ENCODE results near the gene SOX3. TPM values are rescaled to one million over a fixed set of nuclear protein-coding genes. Genes with fewer than 3 reads are reported as not detected.

Gene SOX3
- polyA plus RNA-seq, 6 donors from 2014 or later, result not detected

DNA sequence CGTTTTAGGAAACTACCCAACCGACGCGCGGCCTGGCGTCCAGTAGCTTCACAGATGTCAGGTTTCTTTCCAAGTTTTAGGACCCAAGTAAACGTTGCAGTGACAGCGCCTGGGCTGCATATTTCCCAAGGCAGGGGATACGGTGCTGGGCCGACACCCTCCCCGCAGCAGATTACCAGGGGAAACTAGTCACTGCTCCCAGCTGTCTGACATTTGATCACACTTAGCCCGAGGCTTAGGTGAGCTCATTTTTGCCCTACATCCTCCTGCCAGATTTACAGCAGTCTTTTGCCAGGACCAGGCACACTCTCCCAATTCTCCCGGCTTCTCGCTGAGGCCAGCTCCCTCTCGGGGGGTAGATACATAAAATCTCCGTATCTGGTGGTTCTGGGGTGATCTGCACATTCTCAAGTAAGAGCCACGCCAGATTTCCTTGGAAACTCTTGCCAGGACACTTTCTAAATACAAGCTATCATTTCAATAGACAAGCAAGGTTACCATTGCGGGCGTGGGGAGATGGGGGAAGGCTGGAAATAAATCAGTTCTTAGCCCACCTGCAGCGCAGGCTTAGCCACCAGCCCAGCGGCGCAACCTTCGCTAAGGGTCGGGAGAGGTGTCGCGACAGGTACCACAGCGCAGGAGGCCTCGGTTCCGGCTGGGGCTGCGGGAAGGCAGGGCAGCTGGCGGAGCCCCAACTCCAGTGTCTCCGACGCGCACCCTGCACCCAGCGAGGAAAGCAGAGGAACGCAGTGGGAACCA, 2.5 kb upstream of the SOX3 start:
- H3K4me1 Mint-ChIP-seq, result peaks cover 0 to 13% (median 0%) of the 10 kb centered on the region in 3 donors
- peaks cover 10 to 53% (median 36%) of the 10 kb centered on the region in 3 donors for H3K27me3 Mint-ChIP-seq
- peak overlapping the region in 2 of 8 donors; percentile 18 to 25 for H3K4me3 Mint-ChIP-seq
- H3K27ac Mint-ChIP-seq, result no peak overlapping the region
- DNase-seq, result no peak
- peaks cover 0 to 16% (median 5%) of the 10 kb centered on the region in 7 donors for H3K9me3 Mint-ChIP-seq
- ATAC-seq (ENCODE audit: low read depth in 2 of 2), result no peak
- H3K36me3 Mint-ChIP-seq, result no peaks in the 10 kb centered on the region

DNA sequence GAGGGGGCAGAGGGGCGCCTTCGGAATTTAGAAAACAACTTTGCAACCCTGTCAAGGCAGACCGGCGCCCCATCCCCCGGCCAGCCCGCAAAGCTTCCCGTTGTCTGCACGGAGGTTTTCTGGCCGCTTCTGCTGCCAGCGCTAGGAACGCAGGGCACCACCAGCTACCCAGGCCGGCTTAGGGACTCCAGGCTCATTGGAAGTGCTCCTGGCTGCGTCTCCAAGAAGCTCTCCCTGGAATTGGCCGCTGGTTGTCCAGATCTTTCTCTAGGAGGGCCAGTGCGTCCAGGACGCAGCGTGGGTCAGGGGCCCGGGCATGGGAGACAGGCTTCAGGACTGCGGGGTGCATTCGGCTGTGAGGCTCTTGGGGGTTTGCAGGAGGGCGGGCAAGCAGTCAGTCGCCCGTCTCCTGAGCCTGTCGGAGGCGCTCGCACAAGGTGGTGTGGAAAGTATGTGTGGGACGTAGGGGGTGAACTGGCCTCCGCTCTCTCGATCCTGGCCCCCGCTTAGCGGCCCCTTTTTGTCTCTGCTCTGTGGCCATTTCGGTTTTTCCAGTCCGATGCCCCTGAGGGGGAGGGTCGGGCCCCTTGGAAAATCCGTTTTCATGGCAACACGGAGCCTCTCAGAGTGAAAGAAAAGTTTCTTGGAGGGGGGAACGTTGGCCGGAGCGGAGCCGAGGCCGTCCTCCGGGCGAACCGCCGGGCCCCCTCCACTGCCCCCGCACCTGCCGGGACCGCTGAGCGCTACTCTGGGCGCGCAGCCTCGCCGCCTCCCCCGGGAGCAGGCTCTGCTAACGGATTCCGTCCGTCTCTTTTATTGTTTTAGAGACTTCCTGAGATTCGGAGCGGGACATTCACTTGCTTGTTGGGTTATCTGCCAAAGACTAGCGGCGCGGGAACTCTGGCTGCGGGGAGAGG, 810 bp upstream of the SOX3 start:
- H3K27ac Mint-ChIP-seq, result peak overlapping the region in 2 of 6 donors; percentile 22 to 52
- H3K4me1 Mint-ChIP-seq, result peaks cover 0 to 13% (median 0%) of the 10 kb centered on the region in 3 donors
- H3K36me3 Mint-ChIP-seq, result no peaks in the 10 kb centered on the region
- peaks cover 0 to 14% (median 5%) of the 10 kb centered on the region in 7 donors for H3K9me3 Mint-ChIP-seq
- ATAC-seq (ENCODE audit: low read depth in 2 of 2) (no peak), DNase-seq (no peak)
- H3K27me3 Mint-ChIP-seq, result peaks cover 15 to 62% (median 35%) of the 10 kb centered on the region in 3 donors
- no peak overlapping the region for H3K4me3 Mint-ChIP-seq

DNA sequence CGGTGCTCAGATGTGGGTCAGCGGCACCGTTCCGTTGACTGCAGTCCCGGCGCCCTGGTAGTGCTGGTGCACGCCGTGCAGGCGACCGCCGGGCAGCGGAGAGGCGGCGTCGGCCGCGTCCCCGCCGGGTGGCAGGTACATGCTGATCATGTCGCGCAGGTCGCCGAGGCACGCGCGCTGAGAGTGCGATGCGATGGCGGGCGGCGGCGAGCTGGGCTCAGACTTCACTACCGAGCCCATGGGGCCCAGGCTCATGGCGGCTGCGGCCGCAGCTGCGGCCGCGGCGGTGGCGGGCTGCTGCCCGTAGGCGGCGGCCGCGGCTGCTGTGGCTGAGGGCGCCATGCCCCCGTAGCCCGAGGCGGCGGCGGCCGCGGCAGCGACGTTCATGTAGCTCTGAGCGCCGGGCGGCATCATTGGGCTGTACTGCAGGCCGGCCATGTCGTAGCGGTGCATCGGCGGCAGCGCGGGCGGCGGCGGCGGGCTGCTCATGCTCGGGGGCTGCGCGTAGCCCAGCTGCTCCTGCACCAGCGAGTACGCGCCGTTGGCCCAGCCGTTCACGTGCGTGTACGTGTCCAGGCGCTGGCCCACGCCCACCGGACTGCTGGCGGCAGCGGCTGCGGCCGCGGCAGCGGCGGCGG, 1.0 kb downstream of the SOX3 start:
- no peaks in the 10 kb centered on the region for H3K36me3 Mint-ChIP-seq
- ATAC-seq (ENCODE audit: low read depth in 2 of 2) (no peak), DNase-seq (no peak)
- peaks cover 0 to 13% (median 0%) of the 10 kb centered on the region in 3 donors for H3K4me1 Mint-ChIP-seq
- peak overlapping the region in 1 of 8 donors; percentile 51 for H3K4me3 Mint-ChIP-seq
- peaks cover 0 to 9% (median 4%) of the 10 kb centered on the region in 7 donors for H3K9me3 Mint-ChIP-seq
- peaks cover 17 to 60% (median 29%) of the 10 kb centered on the region in 3 donors for H3K27me3 Mint-ChIP-seq
- H3K27ac Mint-ChIP-seq, result no peak overlapping the region

DNA sequence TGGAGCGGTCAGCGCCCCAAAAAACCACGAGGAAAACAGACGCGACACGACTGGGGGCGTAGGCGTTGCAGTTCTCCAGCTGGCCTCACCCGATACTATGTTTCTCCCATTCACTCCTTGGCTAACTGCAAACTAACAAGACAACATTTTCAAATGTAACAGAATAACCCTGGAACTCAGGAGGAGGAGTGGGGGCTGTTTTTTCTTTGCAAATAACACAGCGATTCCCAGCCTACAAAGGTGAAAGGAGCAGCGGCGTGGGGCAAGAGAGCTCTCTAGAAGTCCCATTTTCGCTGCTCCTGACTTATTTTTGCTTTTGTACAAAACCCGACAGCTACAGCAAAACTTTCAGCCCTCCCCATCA, 1.6 kb downstream of the SOX3 start:
- H3K36me3 Mint-ChIP-seq, result no peaks in the 10 kb centered on the region
- DNase-seq, result no peak
- peak overlapping the region in 7 of 8 donors; percentile 9 to 72 (median 47) for H3K4me3 Mint-ChIP-seq
- peaks cover 0 to 9% (median 4%) of the 10 kb centered on the region in 7 donors for H3K9me3 Mint-ChIP-seq
- H3K27me3 Mint-ChIP-seq, result peaks cover 20 to 63% (median 33%) of the 10 kb centered on the region in 3 donors
- peaks cover 0 to 13% (median 0%) of the 10 kb centered on the region in 3 donors for H3K4me1 Mint-ChIP-seq
- H3K27ac Mint-ChIP-seq, result peak overlapping the region in 2 of 6 donors; percentile 33 to 42
- no peak for ATAC-seq (ENCODE audit: low read depth in 2 of 2)

- DNase-seq (no peak), ATAC-seq (ENCODE audit: low read depth in 2 of 2) (no peak)
- Mint-ChIP-seq H3K36me3 (no peaks in the 10 kb centered on the region), H3K27ac (peak overlapping the region in 1 of 6 donors; percentile 33), H3K4me3 (peak overlapping the region in 6 of 8 donors; percentile 9 to 72 (median 49)), H3K27me3 (peaks cover 20 to 61% (median 33%) of the 10 kb centered on the region in 3 donors), H3K4me1 (peaks cover 0 to 13% (median 0%) of the 10 kb centered on the region in 3 donors), H3K9me3 (peaks cover 0 to 9% (median 4%) of the 10 kb centered on the region in 7 donors)
Measured at GRCh38 chrX:140502491-140503237, 2.2 kb downstream of the SOX3 start.

DNA sequence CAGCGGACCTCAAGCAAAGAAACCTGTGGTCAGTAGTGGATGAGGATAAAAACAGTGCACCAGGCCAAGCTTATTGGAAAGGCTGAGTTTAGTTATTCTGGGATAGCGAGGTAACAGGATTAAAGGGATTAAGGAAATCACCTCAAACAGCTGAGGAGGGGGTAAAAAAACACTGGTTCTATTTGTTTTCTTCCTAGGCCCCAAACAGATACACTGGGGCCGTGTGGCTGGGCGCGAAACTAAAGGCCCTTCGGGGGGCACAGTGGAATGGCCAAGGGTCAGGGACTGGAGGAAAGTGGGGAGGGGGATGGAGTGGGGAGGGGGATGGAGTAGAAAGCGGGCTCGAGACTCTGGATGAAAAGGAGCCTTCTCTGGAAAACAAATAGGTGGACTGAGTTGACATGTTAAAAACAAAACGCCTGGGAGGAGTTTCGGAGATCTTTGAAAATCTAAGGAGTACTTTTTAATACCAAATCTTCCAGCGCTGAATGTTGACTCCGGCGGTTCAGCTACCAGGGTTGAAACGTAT, 2.9 kb downstream of the SOX3 start:
- ATAC-seq (ENCODE audit: low read depth in 2 of 2) (no peak), DNase-seq (no peak)
- H3K9me3 Mint-ChIP-seq, result peaks cover 0 to 9% (median 4%) of the 10 kb centered on the region in 7 donors
- no peaks in the 10 kb centered on the region for H3K36me3 Mint-ChIP-seq
- H3K4me1 Mint-ChIP-seq, result peaks cover 0 to 13% (median 0%) of the 10 kb centered on the region in 3 donors
- H3K27ac Mint-ChIP-seq, result peak overlapping the region in 1 of 6 donors; percentile 36
- H3K4me3 Mint-ChIP-seq, result peak overlapping the region in 1 of 8 donors; percentile 18
- peaks cover 20 to 54% (median 33%) of the 10 kb centered on the region in 3 donors for H3K27me3 Mint-ChIP-seq

- no peak overlapping the region for H3K27ac Mint-ChIP-seq
- H3K4me3 Mint-ChIP-seq, result no peak overlapping the region
- no peaks in the 10 kb centered on the region for H3K36me3 Mint-ChIP-seq
- peaks cover 0 to 9% (median 4%) of the 10 kb centered on the region in 7 donors for H3K9me3 Mint-ChIP-seq
- no peak for ATAC-seq (ENCODE audit: low read depth in 2 of 2)
- H3K27me3 Mint-ChIP-seq, result peaks cover 20 to 47% (median 37%) of the 10 kb centered on the region in 3 donors
- H3K4me1 Mint-ChIP-seq, result peaks cover 0 to 13% (median 0%) of the 10 kb centered on the region in 3 donors
- no peak for DNase-seq
Measured at GRCh38 chrX:140501321-140501720, 3.5 kb downstream of the SOX3 start.

DNA sequence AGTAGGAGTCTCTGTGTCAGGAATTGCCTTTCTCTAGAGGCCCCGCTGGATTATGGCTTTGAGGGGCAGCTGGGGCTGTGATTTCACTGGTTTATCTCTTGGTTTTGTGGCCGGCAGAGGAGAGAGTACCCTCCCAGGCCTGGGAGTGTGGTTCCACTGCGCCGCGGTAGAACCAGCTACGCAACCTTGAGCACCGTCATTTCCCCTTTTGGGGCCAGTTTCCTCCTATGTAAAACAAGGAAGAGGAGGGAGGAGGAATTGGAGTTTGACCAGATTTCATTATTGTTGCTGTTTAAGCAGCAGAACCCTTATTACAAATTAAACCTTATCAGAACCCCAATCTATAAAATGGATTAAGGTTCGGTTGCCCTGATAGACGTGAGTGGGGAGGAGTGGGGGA, 4.4 kb downstream of the SOX3 start:
- H3K27ac Mint-ChIP-seq, result no peak overlapping the region
- H3K36me3 Mint-ChIP-seq, result no peaks in the 10 kb centered on the region
- DNase-seq, result no peak
- no peak for ATAC-seq (ENCODE audit: low read depth in 2 of 2)
- H3K4me1 Mint-ChIP-seq, result peaks cover 0 to 10% (median 0%) of the 10 kb centered on the region in 3 donors
- peaks cover 20 to 44% (median 41%) of the 10 kb centered on the region in 3 donors for H3K27me3 Mint-ChIP-seq
- no peak overlapping the region for H3K4me3 Mint-ChIP-seq
- H3K9me3 Mint-ChIP-seq, result peaks cover 0 to 9% (median 4%) of the 10 kb centered on the region in 7 donors

- no peaks in the 10 kb centered on the region for H3K36me3 Mint-ChIP-seq
- H3K27me3 Mint-ChIP-seq, result peaks cover 10 to 33% (median 20%) of the 10 kb centered on the region in 3 donors
- no peaks in the 10 kb centered on the region for H3K4me1 Mint-ChIP-seq
- ATAC-seq (ENCODE audit: low read depth in 2 of 2) (no peak), DNase-seq (no peak)
- no peak overlapping the region for H3K27ac Mint-ChIP-seq
- no peak overlapping the region for H3K4me3 Mint-ChIP-seq
- peaks cover 0 to 5% (median 4%) of the 10 kb centered on the region in 7 donors for H3K9me3 Mint-ChIP-seq
Measured at GRCh38 chrX:140495739-140496138, 9.1 kb downstream of the SOX3 start.

GRCh38 chrX:140492066-140492994, 12.5 kb downstream of the SOX3 start:
- Mint-ChIP-seq H3K4me1 (no peaks in the 10 kb centered on the region), H3K4me3 (no peak overlapping the region), H3K27ac (no peak overlapping the region), H3K36me3 (no peaks in the 10 kb centered on the region), H3K9me3 (peaks cover 0 to 5% (median 2%) of the 10 kb centered on the region in 7 donors), H3K27me3 (peaks cover 0 to 15% (median 0%) of the 10 kb centered on the region in 3 donors)
- ATAC-seq (ENCODE audit: low read depth in 2 of 2), result no peak
- no peak for DNase-seq

GRCh38 chrX:140480765-140481164, 24.1 kb downstream of the SOX3 start:
- Mint-ChIP-seq H3K4me1 (no peaks in the 10 kb centered on the region), H3K36me3 (peaks cover 0 to 7% of the 10 kb centered on the region in 2 donors), H3K9me3 (peaks cover 4 to 9% (median 6%) of the 10 kb centered on the region in 7 donors), H3K27me3 (peaks cover 0 to 5% (median 0%) of the 10 kb centered on the region in 3 donors), H3K27ac (no peak overlapping the region), H3K4me3 (no peak overlapping the region)
- DNase-seq (no peak), ATAC-seq (ENCODE audit: low read depth in 2 of 2) (no peak)

All from naive B cell (primary cell).